ENCODE results near the gene MRPS18C.
"Not testable (repeated sequence)": the region's sequence is repeated elsewhere in the genome, so short reads cannot be mapped to it uniquely, and the experiment has no call there.

MRPS18C gene

DNA sequence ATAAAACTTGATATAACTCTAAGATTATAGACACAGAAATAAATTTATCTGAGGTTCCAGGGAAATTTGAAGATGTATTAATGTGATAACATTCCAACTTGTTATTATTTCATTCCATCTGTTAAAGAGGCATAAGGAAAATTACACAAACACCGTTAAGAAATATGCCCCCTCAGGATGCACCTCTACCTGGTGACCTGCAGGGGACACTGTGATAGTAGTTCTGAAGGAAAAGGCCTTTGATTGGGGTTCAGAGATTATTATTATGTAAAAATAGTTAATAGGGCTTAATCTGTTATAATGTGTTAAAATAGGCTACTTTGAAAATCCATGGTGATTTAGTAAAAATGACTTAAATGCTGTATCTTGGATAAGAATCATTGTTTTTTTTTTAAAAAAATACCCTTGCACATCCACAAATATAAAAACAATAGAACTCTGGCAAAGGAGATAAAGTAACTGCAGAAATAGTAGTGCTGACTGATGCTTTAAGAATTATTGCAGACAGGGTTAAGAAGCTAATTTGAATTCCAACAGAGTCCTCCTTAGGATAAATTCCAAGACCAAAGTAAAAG lies 35.1 kb downstream of the MRPS18C start:
- DNase-seq (ENCODE audit: low read depth) = no peak
- H3K4me3 ChIP-seq (ENCODE audit: low read depth, low read length) = no peak overlapping the region

DNA sequence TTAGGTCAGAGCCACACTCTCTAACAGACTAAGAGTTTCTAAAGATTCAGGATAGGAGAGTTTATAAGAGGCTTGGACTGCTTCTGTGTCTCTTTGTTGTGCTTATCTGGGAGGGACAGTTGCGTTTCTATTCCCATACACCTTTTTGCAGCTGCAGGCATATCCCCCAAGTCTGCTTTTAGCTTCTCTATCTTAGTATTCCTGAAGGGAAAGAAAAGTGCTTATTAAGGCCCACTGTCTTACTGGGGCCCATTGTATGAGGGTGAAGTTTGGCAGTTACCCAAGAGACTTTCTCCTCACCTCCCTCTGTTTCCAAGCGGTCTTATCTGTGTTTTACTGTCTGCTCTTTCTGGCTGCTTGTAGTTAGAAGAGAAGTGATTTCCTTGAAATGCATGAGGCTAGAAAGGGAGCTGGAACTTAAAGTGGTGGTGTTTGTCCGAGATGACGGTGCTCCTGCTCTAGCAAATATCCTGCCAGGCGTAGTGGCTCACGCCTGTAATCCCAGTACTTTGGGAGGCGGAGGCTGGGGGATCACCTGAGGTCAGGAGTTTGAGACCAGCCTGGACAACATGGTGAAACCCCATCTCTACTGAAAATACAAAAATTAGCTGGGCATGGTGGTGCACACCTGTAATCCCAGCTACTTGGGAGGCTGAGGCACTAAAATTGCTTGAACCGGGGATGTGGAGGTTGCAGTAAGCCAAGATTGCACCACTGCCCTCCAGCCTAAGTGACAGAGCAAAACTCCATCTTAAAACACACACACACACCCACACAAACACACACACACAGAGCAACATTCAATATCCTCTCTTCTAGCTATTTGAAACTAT lies 40.4 kb downstream of the MRPS18C start:
- DNase-seq (ENCODE audit: low read depth) = not testable (repeated sequence)

DNA sequence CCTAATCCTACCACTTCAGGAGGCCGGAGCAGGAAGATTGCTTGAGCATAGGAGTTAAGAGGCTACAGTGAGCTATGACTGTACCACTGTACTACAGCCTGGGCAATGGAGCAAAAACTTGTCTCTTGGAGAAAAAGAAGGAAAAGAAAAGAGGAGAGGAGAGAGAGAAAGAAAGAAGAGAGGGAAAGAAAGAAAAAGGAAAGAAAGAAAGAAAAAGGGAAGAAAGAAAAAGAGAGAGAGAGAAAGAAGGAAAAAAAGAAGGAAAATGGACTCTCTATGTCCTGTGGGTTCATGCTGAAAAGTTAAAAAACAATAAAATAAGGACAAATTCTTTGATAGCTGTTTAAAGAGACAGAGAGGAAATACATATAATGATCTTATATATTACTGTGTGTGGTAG lies 42.3 kb downstream of the MRPS18C start:
- H3K4me3 ChIP-seq (ENCODE audit: low read depth, low read length) = no peak overlapping the region
- no peak for DNase-seq (ENCODE audit: low read depth)

More for the DNA sequence above, 40.4 kb downstream of the MRPS18C start:
- H3K4me3 ChIP-seq (ENCODE audit: low read depth, low read length) = not testable (repeated sequence)

DNA sequence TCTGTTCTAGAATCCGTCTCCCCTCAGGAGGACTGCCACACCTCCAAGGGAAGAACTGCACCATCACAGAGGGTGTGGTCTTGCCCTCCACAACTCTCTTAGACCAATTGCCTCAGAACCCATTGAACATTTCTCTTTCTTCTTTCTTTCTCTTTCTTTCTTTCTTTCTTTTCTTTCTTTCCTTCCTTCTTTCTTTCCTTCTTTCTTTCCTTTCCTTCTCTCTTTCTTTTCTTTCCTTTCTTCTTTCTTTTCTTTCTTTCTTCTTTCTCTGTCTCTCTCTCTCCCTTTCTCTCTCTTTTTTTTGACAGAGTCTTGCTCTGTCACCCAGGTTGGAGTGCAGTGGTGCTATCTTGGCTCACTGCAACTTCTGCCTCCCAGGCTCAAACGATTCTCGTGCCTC lies 45.8 kb downstream of the MRPS18C start:
- not testable (repeated sequence) for H3K4me3 ChIP-seq (ENCODE audit: low read depth, low read length); DNase-seq (ENCODE audit: low read depth)

DNA sequence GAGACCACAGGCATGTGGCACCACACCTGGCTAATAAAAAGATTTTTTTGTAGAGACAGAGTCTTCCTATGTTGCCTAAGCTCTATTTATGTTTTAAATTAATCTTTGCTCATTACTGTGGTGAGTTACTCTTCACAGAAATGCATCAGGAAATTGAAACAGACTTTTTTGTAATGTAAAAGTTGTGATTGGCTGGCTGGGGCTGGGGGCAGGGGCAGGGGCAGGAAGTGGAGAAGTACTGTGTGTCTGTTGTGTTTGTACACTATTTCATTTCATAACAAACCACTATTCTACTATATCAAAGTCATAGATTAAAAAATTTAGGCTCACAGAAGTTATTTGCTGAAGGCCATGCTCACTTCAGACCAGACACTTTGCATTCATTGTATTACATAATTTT lies 48.1 kb downstream of the MRPS18C start:
- no peak for DNase-seq (ENCODE audit: low read depth)

DNA sequence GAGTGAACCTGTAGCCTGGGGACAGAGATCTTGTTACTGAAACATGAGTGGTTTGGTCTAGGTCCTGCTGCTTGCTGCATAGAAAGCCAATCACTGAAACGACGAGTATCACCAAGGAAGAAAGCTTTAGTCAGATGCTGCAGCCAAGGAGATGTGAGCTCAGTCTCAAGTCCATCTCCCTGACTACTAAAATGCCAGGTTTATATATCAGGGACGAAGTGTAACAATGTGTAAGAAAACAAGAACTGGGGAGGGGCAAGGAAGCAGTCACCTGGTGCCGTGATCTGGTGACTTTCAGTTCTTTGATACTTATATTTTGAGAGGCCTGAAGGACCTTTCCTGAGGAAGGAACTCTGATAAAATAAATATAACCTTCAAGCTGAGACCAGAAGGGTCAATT lies 48.6 kb downstream of the MRPS18C start:
- H3K4me3 ChIP-seq (ENCODE audit: low read depth, low read length) = no peak overlapping the region
- no peak for DNase-seq (ENCODE audit: low read depth)

More for the DNA sequence above, 48.1 kb downstream of the MRPS18C start:
- no peak overlapping the region for H3K4me3 ChIP-seq (ENCODE audit: low read depth, low read length)

DNA sequence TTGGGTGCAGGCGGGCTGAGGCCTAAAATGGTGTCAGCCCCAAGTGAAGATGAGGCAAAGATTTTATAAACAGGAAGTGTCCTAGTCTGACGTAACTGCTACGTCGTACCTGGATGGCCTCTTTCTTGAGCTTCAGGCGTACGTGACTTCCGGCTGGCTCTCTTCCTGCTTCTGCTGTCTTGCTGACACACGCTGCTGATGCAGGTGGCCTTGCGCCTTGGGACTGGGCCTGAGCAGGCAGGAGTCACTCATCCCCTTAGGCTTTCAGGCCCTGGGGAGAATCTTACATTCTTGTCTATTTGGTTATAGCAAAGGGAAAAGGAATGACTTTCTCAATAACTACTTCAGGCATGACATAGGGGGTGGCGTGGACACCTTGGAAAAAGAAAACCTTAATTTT lies 49.1 kb downstream of the MRPS18C start:
- no peak overlapping the region for H3K4me3 ChIP-seq (ENCODE audit: low read depth, low read length)
- DNase-seq (ENCODE audit: low read depth) = no peak

DNA sequence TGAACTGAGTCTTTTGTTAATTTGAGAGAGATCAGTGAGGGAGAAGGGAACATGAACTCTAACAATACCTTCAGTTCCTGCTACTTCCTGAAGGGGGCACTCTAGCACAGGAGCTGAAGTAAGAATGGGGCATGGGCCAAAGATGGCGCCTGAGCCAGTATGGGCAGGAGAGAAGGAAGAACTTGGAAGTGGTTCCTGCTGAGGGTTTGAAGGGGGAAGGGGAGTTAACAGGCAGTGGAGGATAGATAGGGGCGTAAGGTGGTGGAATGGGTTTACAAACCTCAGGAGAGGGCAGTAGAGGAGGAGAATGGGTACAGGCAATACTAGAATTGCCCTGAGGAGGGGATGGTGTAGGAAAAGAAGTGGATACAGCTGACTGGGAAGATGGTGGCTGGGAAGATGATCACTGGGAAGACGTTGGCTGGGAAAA lies 53.3 kb downstream of the MRPS18C start:
- peak; percentile 12 for DNase-seq (ENCODE audit: low read depth)
- not testable (repeated sequence) for H3K4me3 ChIP-seq (ENCODE audit: low read depth, low read length)

DNA sequence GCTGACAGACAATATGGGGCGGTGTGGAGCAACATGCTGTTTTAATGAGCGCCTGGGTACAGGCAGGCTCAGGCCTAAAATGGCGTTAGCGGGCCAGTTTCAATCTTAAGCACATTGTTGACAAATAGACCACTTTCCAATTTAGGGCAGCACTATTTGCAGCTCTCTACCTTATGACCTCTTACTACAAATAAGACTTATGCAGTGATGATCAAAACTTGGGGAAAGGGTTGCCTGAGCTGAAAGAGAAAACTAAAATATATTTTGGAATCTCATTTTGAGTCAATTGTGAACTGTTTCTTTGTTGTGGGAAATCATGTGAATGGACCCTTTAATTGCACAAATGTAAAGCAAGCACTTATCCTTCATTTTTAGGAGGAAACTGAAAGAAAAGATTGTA lies 54.6 kb downstream of the MRPS18C start:
- DNase-seq (ENCODE audit: low read depth) = no peak
- H3K4me3 ChIP-seq (ENCODE audit: low read depth, low read length) = no peak overlapping the region
